GM12878 (cell line): ENCODE results near the gene GVQW3.

Source experiments
- CEBPB ChIP-seq, 2 experiments: fragments of 150-350 bp in 1 of 2; IDR thresholded peaks; 2 replicates each; pipeline ENCODE4 v1.6.1; 2012 to 2014; ENCODE audit warnings: low read depth in 2 of 2, low read length in 2 of 2, borderline replicate concordance in 1 of 2, inconsistent platforms in 1 of 2
- TF ChIP-seq, protein P1 (sequence below): IDR thresholded peaks from 2 replicates; pipeline ENCODE4 v1.6.1; 2012; ENCODE audit warnings: low read depth, low read length, improper control_type of control experiment

DNA sequence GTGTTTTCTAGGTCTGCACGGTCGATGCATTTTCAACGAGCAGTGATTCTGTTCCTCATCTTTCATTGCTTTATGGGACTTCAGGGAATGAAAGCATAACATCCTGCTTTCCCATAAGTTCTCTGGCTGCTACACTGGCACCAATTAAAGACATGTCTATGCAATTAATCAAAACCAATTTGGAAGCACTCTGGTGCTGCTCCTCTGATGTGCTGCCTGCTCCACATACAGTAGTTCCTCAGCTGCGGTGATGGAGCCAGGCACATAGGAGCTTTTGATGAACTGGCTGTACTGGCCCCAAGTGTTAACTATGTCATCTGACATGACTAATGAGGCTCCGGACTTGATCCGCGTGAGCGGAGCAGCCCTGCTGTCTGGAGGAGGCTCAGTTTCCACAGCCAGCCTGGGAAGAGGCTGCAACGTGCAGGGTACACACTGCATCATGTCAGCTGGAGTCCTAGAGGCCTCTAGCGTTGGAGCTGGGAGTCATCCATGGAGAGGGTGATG, 29.8 kb downstream of the GVQW3 start:
- TF ChIP-seq, protein P1, sequence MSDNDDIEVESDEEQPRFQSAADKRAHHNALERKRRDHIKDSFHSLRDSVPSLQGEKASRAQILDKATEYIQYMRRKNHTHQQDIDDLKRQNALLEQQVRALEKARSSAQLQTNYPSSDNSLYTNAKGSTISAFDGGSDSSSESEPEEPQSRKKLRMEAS, result no peak
- no peak for TF ChIP-seq CEBPB (IDR thresholded peaks at IDR 0.05; ENCODE audit: borderline replicate concordance in 1 of 2, low read depth in 2 of 2, low read length in 2 of 2)
